ENCODE measurements around the gene CCDC27.
"Not testable (repeated sequence)": the region's sequence is repeated elsewhere in the genome, so short reads cannot be mapped to it uniquely, and the experiment has no call there.

Gene CCDC27

DNA sequence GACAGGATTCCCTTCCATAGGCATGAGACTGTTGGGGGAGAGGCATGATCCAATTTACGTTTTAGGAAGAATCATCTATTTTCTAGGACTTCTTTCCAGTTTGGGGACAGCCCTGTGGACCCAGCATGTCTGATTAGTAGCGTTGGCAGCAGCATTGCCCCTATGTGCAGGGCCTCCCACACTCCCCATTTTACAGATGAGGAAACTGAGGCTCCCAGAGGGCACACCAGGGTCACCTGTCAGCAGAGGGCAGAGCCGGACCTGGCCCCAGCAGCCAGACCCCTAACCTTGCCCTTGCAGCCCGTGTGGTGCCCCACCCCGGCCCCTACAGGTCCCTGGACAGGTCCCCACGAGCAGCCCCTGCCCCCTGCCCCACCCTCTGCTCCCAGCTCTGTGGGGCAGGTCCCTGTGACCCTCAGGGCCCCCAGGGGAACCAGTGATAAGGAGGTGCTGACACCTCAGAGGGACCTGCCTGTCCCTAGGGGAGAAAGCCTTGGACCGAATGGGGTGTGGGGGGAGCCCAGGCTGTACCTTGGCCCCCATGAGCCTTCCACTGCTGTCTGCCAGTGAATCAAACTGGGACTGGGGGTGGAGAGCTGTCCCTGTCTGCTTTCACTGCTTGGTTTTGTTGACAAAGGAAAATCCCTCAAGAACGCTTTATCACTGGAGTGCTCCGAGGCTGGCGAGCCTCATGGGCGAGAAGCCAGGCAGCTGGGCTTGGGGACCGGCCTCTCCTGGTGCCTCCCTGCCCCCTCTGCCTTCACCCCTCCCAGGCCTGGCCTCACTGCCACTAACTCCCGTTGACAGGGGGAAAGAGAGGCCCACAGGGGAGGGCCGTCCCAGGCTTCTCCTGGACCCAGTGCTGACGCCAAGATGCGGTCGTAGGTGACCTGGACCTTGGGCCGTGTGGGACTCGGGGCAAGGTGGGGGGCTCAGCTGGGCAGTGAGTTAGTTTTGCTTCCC is 39.4 kb upstream of the CCDC27 start:
- DNase-seq (ENCODE audit: low read depth in 1 of 2, low spot score in 1 of 2), result no peak
- no peak for TF ChIP-seq JUND (IDR thresholded peaks at IDR 0.05; ENCODE audit: low read depth)
- in situ Hi-C loops (cut with HindIII; ENCODE audit: low pct_unique_long_range_greater_than_20kb, low sequenced_read_pairs), result no loop called here

DNA sequence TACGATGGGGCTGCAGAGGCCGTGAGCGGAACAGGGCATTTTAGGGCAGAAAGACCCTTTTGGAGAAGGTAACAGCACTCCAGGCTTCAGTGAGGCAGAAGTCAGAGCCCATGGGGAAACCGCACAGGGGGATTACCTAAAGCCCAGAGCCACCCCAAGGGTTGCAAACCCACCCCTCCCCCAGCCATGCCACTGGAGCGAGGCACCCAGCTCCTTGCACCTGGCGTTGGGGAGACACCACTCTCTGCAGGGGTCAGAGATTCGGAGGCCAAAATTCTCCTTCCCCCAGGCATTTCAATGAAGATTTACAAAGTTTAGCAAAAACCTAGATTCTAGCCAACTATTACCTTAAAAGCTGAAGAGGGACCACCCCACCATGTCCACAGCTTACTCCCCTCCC is 38.4 kb upstream of the CCDC27 start:
- in situ Hi-C loops (cut with HindIII; ENCODE audit: low pct_unique_long_range_greater_than_20kb, low sequenced_read_pairs), result no loop called here
- no peak for TF ChIP-seq JUND (IDR thresholded peaks at IDR 0.05; ENCODE audit: low read depth)
- DNase-seq (ENCODE audit: low read depth in 1 of 2, low spot score in 1 of 2), result no peak

DNA sequence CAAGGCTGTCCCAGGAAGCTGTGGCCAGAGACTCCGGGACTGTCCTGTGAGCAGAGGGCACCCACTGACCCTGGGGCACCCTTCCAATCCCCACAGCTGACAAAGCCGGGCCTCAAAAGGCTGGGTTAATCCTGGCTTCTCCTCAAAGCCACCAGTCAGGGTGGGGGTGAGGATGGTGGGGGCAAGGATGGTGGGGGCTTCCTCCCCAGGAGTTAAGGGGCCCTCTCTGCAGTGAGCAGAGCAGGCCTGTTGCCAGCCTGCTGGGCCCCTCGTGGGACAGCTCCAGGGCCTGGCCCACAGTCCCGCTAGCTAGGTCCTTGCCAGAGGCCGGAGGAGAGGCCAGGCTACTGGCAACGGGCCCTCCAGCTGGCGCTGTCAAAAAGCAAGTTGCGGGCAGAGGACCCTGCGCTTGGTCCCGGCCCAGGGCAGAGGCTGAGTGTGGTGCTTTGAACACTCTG is 37.9 kb upstream of the CCDC27 start:
- in situ Hi-C loops (cut with HindIII; ENCODE audit: low pct_unique_long_range_greater_than_20kb, low sequenced_read_pairs), result no loop called here
- no peak for TF ChIP-seq JUND (IDR thresholded peaks at IDR 0.05; ENCODE audit: low read depth)

DNA sequence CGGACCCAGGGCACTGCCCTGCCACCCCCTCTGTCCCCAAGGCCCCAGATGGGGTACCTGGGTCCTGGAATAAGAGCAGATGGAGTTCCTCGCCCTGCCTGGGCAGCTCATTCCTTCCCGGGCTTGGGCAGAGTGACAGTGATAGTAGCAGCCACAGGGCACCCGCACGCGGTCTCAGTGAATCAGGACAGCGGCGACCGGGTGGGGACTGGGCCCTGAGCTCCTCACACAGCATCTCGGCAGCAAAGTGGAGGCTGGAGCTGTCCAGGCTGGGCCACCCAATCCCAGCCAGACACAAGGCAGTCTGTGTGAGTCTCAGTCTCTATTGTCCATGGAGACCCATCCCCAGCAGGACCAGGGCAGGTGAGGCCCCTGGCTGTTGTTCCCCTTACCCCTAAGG is 37.4 kb upstream of the CCDC27 start:
- TF ChIP-seq JUND (IDR thresholded peaks at IDR 0.05; ENCODE audit: low read depth), result no peak
- DNase-seq (ENCODE audit: low read depth in 1 of 2, low spot score in 1 of 2), result no peak
- in situ Hi-C loops (cut with HindIII; ENCODE audit: low pct_unique_long_range_greater_than_20kb, low sequenced_read_pairs), result no loop called here

More for the DNA sequence above, 37.9 kb upstream of the CCDC27 start:
- DNase-seq (ENCODE audit: low read depth in 1 of 2, low spot score in 1 of 2), result no peak

DNA sequence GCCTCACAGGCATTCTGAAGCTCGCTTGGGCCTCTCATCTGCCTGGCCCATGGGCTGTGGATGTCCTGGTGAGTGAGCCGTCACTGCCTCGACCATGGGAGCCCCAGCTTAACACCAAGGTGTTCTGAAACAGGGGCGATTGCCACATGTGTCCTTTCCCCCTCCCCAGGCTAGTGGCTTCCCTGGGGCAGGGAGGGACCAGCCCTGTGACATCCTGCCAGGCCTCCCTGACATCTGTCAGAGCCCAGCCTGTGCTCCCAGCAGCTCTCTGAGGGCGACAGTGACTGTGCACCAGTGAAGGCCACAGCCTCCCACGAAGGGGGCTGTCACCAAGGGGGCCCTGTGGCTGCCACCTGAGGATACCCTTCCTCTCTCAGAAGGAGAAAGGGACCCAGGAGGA is 35.9 kb upstream of the CCDC27 start:
- in situ Hi-C loops (cut with HindIII; ENCODE audit: low pct_unique_long_range_greater_than_20kb, low sequenced_read_pairs), result no loop called here
- DNase-seq (ENCODE audit: low read depth in 1 of 2, low spot score in 1 of 2), result no peak
- no peak for TF ChIP-seq JUND (IDR thresholded peaks at IDR 0.05; ENCODE audit: low read depth)

DNA sequence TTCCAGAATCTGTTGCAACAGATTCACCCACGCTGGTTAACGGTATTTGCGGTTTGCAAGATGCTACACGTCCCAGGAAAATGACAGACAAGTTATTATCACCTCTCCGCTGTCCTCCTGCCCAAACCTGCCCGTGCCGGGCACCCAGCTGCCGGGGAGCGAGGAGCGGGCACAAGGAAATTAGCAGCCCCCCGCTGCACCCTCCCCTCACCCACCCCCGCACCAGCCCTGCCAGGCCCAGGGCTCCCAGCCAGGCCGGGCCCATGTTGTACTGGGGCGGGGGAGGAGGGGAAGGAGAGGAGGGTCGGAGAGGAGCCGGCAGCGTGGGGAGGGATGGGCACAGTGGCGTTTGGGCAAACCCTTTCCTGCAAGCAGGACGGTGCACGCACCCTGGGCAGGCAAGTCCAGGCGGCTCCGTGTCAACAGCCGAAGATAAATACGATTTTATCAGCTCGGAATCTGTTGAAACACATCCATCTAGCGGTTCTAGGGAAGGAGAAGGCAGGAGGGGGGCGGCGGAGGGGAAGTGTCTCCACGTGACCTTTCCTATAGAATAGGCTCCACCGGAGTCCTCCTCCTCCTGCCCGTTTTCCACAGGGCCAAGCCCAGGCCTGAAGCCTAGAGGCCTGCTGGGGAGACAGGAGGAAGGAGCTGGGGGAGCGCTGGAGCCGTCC is 35.1 kb upstream of the CCDC27 start:
- TF ChIP-seq JUND (IDR thresholded peaks at IDR 0.05; ENCODE audit: low read depth), result no peak
- in situ Hi-C loops (cut with HindIII; ENCODE audit: low pct_unique_long_range_greater_than_20kb, low sequenced_read_pairs), result no loop called here
- DNase-seq (ENCODE audit: low read depth in 1 of 2, low spot score in 1 of 2), result peak in 1 of 2 experiments; percentile 49

DNA sequence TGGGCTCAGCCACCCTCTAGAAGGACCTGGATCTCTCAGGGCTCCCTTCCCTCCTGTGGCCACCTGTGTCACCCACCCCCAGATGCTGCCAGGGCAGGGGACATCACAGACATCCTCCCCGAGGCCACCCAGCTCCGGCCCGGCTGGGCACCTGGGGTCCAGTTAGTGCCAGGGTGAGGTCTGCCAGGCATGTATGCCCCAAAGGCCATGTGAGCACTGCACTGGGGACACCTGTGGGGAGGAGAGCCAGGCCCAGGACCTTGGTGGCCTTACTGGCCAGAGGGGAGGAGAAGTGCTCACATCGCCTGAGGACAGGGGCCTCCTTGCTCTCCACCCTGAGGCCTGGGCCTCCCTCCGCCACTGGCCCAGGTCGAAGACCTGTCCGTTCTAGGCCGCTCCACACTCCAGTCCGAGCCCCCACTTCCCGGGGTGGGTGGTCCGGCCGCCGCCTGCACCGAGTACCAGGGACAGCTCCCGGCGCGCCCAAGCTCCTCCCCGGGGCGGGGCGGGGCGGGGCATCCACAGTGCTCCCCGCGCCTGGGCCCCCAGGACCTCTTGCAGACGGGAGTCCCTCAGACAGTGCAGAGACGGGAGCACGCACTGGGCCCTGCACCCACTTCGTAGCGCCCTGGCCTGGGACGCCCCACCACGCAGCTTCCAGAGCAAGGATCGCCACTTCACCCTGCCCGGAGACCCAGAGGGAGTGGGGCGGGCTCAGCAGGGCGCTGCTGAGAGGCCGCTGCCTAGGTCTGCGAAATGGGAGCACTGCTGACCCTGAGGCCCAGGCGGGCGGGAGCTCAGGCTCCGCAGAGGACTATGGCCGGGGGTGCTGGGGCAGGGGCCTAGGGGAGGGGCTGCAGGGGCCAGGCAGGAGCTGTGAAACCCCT is 34.3 kb upstream of the CCDC27 start:
- DNase-seq (ENCODE audit: low read depth in 1 of 2, low spot score in 1 of 2), result no peak
- in situ Hi-C loops (cut with HindIII; ENCODE audit: low pct_unique_long_range_greater_than_20kb, low sequenced_read_pairs), result no loop called here
- TF ChIP-seq JUND (IDR thresholded peaks at IDR 0.05; ENCODE audit: low read depth), result no peak

DNA sequence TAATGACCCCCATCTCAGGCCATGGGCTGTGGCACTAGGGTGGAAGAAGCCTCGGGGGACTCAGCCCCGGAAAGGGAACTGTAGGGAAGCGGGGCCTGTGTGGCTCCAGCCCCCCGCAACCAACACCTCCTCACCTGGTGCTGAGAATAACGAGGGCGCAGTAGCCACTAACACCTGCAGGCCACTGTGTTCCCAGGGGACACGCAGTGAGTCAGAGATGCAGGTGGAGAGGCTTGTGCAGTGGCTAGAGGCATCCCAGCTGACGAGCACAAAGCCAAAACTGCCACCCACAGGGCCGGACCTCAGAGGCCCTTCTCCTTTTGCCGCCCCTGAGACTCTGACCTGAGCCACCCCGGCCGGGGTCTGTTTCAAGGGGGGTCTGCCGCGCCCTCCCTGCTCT is 33.5 kb upstream of the CCDC27 start:
- no peak for DNase-seq (ENCODE audit: low read depth in 1 of 2, low spot score in 1 of 2)
- no peak for TF ChIP-seq JUND (IDR thresholded peaks at IDR 0.05; ENCODE audit: low read depth)
- in situ Hi-C loops (cut with HindIII; ENCODE audit: low pct_unique_long_range_greater_than_20kb, low sequenced_read_pairs), result no loop called here

DNA sequence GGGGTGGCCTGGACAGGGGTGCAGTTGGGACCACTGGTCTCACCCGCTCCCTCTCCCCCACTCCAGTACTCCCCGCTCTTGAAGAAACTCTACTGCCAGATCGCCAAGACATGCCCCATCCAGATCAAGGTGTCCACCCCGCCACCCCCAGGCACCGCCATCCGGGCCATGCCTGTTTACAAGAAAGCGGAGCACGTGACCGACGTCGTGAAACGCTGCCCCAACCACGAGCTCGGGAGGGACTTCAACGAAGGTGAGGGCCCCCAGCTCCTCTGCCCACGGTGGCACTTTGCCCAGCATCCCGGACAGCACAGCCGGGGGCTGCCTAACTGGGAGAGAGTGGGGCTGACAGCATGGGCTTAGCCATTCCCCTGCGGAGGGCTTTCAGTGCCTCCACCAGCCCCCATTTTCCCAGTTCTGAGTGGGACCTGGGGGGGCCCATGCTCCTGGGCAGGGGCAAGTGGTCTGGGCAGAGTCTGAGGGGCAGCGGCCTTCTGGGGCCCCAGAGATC is 30.2 kb upstream of the CCDC27 start:
- DNase-seq (ENCODE audit: low read depth in 1 of 2, low spot score in 1 of 2), result no peak
- TF ChIP-seq JUND (IDR thresholded peaks at IDR 0.05; ENCODE audit: low read depth), result no peak
- in situ Hi-C loops (cut with HindIII; ENCODE audit: low pct_unique_long_range_greater_than_20kb, low sequenced_read_pairs), result no loop called here

DNA sequence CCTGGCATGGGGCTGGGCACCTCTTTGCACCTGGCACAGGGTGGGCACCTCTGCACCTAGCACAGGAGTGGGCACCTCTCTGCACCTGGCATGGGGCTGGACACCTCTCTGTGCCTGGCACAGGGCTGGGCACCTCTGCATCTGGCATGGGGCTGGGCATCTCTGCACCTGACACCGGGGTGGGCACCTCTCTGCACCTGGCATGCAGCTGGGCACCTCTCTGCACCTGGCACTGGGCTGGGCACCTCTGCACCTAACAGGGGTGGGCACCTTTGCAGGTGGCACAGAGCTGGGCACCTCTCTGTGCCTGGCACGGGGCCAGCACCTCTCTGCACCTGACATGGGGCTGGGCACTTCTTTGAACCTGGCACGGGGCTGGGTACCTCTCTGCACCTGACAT is 29.4 kb upstream of the CCDC27 start:
- DNase-seq (ENCODE audit: low read depth in 1 of 2, low spot score in 1 of 2), result no peak
- no peak for TF ChIP-seq JUND (IDR thresholded peaks at IDR 0.05; ENCODE audit: low read depth)
- in situ Hi-C loops (cut with HindIII; ENCODE audit: low pct_unique_long_range_greater_than_20kb, low sequenced_read_pairs), result no loop called here

DNA sequence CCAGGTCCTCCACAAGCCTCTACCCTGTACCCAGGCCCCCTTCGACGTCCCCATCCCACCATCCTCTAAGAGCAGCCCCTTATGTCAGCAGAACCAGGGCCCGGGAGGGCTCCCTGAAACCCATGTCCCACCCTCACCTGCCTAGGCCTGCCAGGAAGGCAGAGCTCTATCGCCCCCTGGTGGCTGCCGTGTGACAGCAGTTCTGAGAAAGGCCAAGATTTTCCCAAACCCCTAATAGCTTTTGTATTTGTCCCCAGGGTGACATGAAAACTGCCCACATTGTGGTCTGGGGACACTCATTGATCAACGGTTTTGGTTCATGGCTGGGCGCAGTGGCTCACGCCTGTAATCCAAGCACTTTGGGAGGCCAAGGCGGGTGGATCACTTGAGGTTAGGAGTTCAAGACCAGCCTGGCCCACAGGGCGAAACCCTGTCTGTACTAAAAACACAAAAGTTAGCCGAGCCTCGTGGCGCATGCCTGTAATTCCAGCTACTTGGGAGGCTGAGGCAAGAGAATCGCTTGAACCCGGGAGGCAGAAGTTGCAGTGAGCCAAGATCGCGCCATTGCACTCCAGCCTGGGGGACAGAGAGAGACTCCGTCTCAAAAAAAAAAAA is 27.7 kb upstream of the CCDC27 start:
- in situ Hi-C loops (cut with HindIII; ENCODE audit: low pct_unique_long_range_greater_than_20kb, low sequenced_read_pairs), result not testable (repeated sequence)
- peak; percentile 64 to 69 for DNase-seq (ENCODE audit: low read depth in 1 of 2, low spot score in 1 of 2)

DNA sequence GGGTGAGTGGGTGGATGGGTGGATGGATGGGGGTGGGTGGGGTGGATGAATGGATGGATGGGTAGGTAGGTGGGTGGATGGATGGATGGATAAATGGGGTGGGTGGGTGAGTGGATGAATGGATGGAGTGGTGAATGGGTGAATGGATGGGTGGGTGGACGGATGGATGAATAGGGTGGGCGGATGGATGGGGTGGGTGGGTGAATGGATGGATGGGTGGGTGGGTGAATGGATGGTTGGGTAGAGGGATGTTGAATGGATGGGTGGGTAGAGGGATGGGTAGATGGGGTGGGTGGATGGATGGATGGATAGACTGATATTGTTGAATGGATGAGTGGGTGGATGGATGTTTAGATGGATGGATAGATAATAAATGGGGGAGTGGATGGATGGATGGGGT is 26.9 kb upstream of the CCDC27 start:
- TF ChIP-seq JUND (IDR thresholded peaks at IDR 0.05; ENCODE audit: low read depth), result no peak
- in situ Hi-C loops (cut with HindIII; ENCODE audit: low pct_unique_long_range_greater_than_20kb, low sequenced_read_pairs), result no loop called here

More for the DNA sequence above, 26.9 kb upstream of the CCDC27 start:
- DNase-seq (ENCODE audit: low read depth in 1 of 2, low spot score in 1 of 2), result no peak

All from T47D (cell line).